Ishikawa (cell line): ENCODE results near the gene PGLYRP2.

Source experiments
- MAX ChIP-seq: IDR thresholded peaks from 2 replicates; pipeline ENCODE4 v1.6.1; 2012
- REST ChIP-seq: IDR thresholded peaks from 2 replicates; pipeline ENCODE4 v1.6.1; 2012; ENCODE audit warnings: low read depth, mild to moderate bottlenecking

Gene PGLYRP2

GRCh38 chr19:15419413-15420025 lies 59.8 kb downstream of the PGLYRP2 start:
- no peak for TF ChIP-seq REST
- no peak for TF ChIP-seq MAX
